A375 (cell line): Measurements from ENCODE around the gene ZNF385D. TPM values are rescaled to one million over a fixed set of nuclear protein-coding genes. Genes with fewer than 3 reads are reported as not detected.

ENCODE experiments used
- total RNA-seq: library from RNA; depleted of rRNA; stranded (reverse); fragments of >200 nt; shearing (Covaris generic); gene quantifications from 2 replicates; pipeline ENCODE4 v1.2.3, GENCODE V29; 2014; rRNA removed

Gene ZNF385D, protein sequence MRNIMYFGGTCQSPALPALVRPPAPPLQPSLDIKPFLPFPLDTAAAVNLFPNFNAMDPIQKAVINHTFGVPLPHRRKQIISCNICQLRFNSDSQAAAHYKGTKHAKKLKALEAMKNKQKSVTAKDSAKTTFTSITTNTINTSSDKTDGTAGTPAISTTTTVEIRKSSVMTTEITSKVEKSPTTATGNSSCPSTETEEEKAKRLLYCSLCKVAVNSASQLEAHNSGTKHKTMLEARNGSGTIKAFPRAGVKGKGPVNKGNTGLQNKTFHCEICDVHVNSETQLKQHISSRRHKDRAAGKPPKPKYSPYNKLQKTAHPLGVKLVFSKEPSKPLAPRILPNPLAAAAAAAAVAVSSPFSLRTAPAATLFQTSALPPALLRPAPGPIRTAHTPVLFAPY
- 1.9 and 4.2 TPM in 2 replicates for total RNA-seq

DNA sequence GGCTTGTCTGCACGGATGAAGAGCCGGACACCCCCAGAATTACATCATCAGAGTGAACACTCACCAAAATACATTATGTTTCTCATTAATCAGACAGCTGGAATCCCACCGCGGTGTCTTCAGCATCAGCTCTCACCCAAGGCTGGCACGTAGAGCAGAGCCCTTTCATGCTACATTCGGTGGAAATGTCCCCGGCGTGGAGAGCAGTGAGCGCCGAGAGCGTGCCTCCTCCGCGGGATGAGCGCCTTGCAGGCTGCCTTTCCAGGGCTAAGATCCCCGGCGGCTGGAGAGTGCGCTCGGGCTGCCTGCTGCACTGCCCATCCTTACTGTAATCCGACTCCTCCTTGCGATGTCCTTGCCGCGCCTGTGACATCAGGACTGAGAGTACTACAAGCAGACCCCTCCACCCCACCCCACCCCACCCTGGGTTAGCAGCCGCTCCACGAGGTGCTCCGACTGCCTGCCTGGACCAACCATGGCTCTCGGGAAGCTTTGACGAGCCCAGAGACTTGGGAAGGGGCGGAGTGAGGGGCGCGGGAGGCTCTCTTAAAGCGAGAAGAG is at the start of gene ZNF385D:
TSS of gene ZNF385D (minus strand) at position 380 of the 561 bp plus-strand sequence. CDS start at position 86, 294 bp downstream.

